GM12878 (cell line): ENCODE results near the gene CDH15. TPM values are rescaled to one million over a fixed set of nuclear protein-coding genes. Genes with fewer than 3 reads are reported as not detected.

Experiments used
- ATAC-seq: fragments of 200-7000 bp; cut with Tn5 transposase; 3 replicates; pipeline ENCODE4 v1.9.1; 2020; ENCODE audit warnings: mild to moderate bottlenecking, moderate library complexity
- BruUV-seq: library from RNA; stranded (reverse); fragments of 400-500 nt; replicated peaks from 2 replicates; lab custom pipeline; 2021; lab: Mats Ljungman, UMichigan
- CTCF ChIA-PET: fragments of 300-600 bp; sonication (Branson Sonifier 250); formaldehyde crosslinking; extraction: SDS; loops from one replicate; lab custom pipeline; 2021; ENCODE audit warnings: inconsistent platforms; lab: Yijun Ruan, JAX
- POLR2A ChIA-PET: fragments of 350-600 bp; formaldehyde crosslinking; extraction: SDS; loops from one replicate; lab custom pipeline; 2021; ENCODE audit warnings: inconsistent platforms; lab: Charles Lee
- RAD21 ChIA-PET: fragments of 300-600 bp; sonication (Branson Sonifier 250); formaldehyde crosslinking; loops from one replicate; lab custom pipeline; 2023; ENCODE audit warnings: antibody characterized with exemption; ENCODE audit not compliant: unreplicated experiment; lab: Charles Lee
- SMC1A ChIA-PET: fragments of 300-600 bp; sonication (Branson Sonifier 250); formaldehyde crosslinking; loops from one replicate; lab custom pipeline; 2023; ENCODE audit not compliant: unreplicated experiment, uncharacterized antibody; lab: Charles Lee
- DNase-seq: peaks from one replicate; pipeline ENCODE4 v3.0.0-alpha.2; 2011; ENCODE audit warnings: low read depth, low spot score
- FAIRE-seq: peaks from 3 replicates; lab custom pipeline; 2011; peaks lifted over from hg19 to GRCh38; lab: Jason Lieb, UNC
- H2AFZ ChIP-seq: 2 replicates; pipeline ENCODE4 v1.6.0; 2011; ENCODE audit warnings: low read depth, low read length, control low read depth; ENCODE audit not compliant: control insufficient read depth
- H3K27ac ChIP-seq: 2 replicates; pipeline ENCODE4 v1.5.1; 2011; ENCODE audit warnings: control low read depth; ENCODE audit not compliant: control insufficient read depth, insufficient read depth
- H3K27me3 ChIP-seq, 2 experiments: replicated peaks in 1 of 2; 2 replicates each; pipeline versions ENCODE4 v1.6.0 to v1.6.1; 2011; ENCODE audit warnings: low read length in 1 of 2; ENCODE audit not compliant: control insufficient read depth in 2 of 2, insufficient read depth in 2 of 2
- H3K36me3 ChIP-seq, 2 experiments: 2 replicates each; pipeline ENCODE4 v1.5.1; 2011; ENCODE audit warnings: low read length in 1 of 2; ENCODE audit not compliant: control insufficient read depth in 2 of 2, insufficient read depth in 2 of 2
- H3K4me1 ChIP-seq: 2 replicates; pipeline ENCODE4 v1.6.1; 2011; ENCODE audit warnings: mild to moderate bottlenecking, low read length, moderate library complexity, mixed read lengths; ENCODE audit not compliant: control insufficient read depth, insufficient read depth
- H3K4me2 ChIP-seq: 2 replicates; pipeline ENCODE4 v1.6.0; 2011; ENCODE audit warnings: control low read depth; ENCODE audit not compliant: control insufficient read depth, insufficient read depth
- H3K4me3 ChIP-seq: fragments of 200-600 bp; sonication (generic); 2 replicates; pipeline ENCODE4 v1.5.1; 2016
- H3K79me2 ChIP-seq: 2 replicates; pipeline ENCODE4 v1.6.0; 2011; ENCODE audit warnings: low read length; ENCODE audit not compliant: control insufficient read depth, insufficient read depth
- H3K9ac ChIP-seq: 2 replicates; pipeline ENCODE4 v1.8.0; 2011; ENCODE audit warnings: low read length, control low read depth, mixed read lengths; ENCODE audit not compliant: control insufficient read depth, insufficient read depth
- H3K9me3 ChIP-seq: replicated peaks from 3 replicates; pipeline ENCODE4 v1.5.1; 2011; ENCODE audit warnings: mild to moderate bottlenecking, low read length; ENCODE audit not compliant: control insufficient read depth, insufficient read depth
- H4K20me1 ChIP-seq: 2 replicates; pipeline ENCODE4 v1.6.0; 2011; ENCODE audit not compliant: control insufficient read depth, insufficient read depth
- CTCF ChIP-seq, 3 experiments: IDR thresholded peaks in 2 of 3; conservative IDR thresholded peaks in 1 of 3; 2 replicates each; pipeline ENCODE4 v1.5.1; 2011; ENCODE audit warnings: low read depth in 3 of 3, low read length in 3 of 3, mild to moderate bottlenecking in 3 of 3, control low read depth in 2 of 3, moderate library complexity in 2 of 3, inconsistent platforms in 1 of 3, mixed read lengths in 1 of 3; ENCODE audit not compliant: control insufficient read depth in 2 of 3, insufficient read depth in 1 of 3; ENCODE audit errors: extremely low read depth in 1 of 3
- KDM1A ChIP-seq: fragments of 200-600 bp; sonication (generic); IDR thresholded peaks from 2 replicates; pipeline ENCODE4 v1.6.1; 2016; ENCODE audit warnings: borderline replicate concordance
- STAT1 ChIP-seq: fragments of 450-650 bp; conservative IDR thresholded peaks from 2 replicates; pipeline ENCODE4 v1.6.1; 2014; ENCODE audit warnings: antibody characterized with exemption, mild to moderate bottlenecking
- WGBS: methylation state at CpG from one replicate; pipeline ENCODE4 v1.1.6; 2016; ENCODE audit warnings: low lambda C conversion rate; ENCODE audit not compliant: insufficient replicate concordance, insufficient coverage; ENCODE audit errors: missing lambda C conversion rate; 5-methylcytosine and 5-hydroxymethylcytosine counted together
- in situ Hi-C: fragments of 300-500 bp; cut with MboI; formaldehyde crosslinking; loops from 9 replicates; pipeline ENCODE4 v1.14.3; 2018; ENCODE audit warnings: mixed read lengths
- intact Hi-C: fragments of 100-400 bp; cut with micrococcal nuclease; formaldehyde crosslinking; loops from one replicate; pipeline ENCODE4 v1.14.2; 2022; ENCODE audit not compliant: unreplicated experiment
- polyA plus RNA-seq, 11 experiments: library from polyadenylated mRNA; depleted of rRNA in 4 of 11; unstranded in 6 of 11; stranded (reverse) in 5 of 11; fragments of >200 nt; fragmentation: Nextera tagmentation in 4 of 11; fragmentation: Illumina TruSeq in 1 of 11; extraction: Ambion mirVana in 4 of 11; extraction: Trizol in 1 of 11; gene quantifications; 1 replicate in 1 of 11; 2 replicates in 10 of 11; pipeline versions ENCODE4 v1.2.1 to v1.2.3, GENCODE V29; 2011 to 2016; ENCODE audit warnings: inconsistent platforms in 2 of 11, missing spikeins in 2 of 11, low read depth in 1 of 11
- total RNA-seq, 4 experiments: library from RNA; depleted of rRNA in 3 of 4; stranded (reverse); fragments of >200 nt in 3 of 4; fragmentation: Illumina TruSeq in 1 of 4; extraction: Trizol in 1 of 4; gene quantifications; 2 replicates each; pipeline versions ENCODE4 v1.2.1 to v1.2.3, GENCODE V29; 2013 to 2021

Gene CDH15
- total and polyA plus RNA-seq, 10 of the 15 experiments (the other 5 are each of a cell fraction or from before 2014, with no cell fraction given), result 0.02 to 0.06 TPM; not detected in 8

GRCh38 chr16:89132194-89133005 lies 39.1 kb upstream of the CDH15 start:
- Histone ChIP-seq H2AFZ (no peak overlapping the region), H3K27me3 (no peaks in the 10 kb centered on the region), H3K79me2 (no peaks in the 10 kb centered on the region; the same call in 1 of the 2 replicates), H3K9ac (no peak overlapping the region), H3K4me2 (no peak overlapping the region), H4K20me1 (no peaks in the 10 kb centered on the region), H3K9me3 (peaks cover 13% of the 10 kb centered on the region), H3K4me1 (0 out of 2 replicates have a peak, but pooled peaks cover 4% of the 10 kb centered on the region), H3K36me3 (peaks cover 17 to 23% of the 10 kb centered on the region in 2 experiments), H3K27ac (no peak overlapping the region), H3K4me3 (no peak overlapping the region)
- 88% methylated on average over 22 of the region's 22 CpGs for WGBS
- DNase-seq, result no peak
- in situ Hi-C loops, result no loop called here
- FAIRE-seq, result no peak
- ATAC-seq, result no peak
- intact Hi-C loops, result no loop called here
- 0 out of 6 replicates have a peak, but pooled peaks of 1 of the 3 experiments have one; percentile 4 for TF ChIP-seq CTCF (IDR thresholded peaks at IDR 0.05 in 2 of 3, conservative IDR thresholded peaks at IDR 0.05 in 1 of 3; ENCODE audit: control insufficient read depth in 2 of 3, extremely low read depth in 1 of 3, insufficient read depth in 1 of 3, low read depth in 3 of 3, low read length in 3 of 3)
- no peak for TF ChIP-seq KDM1A
- TF ChIP-seq STAT1, result no peak
- BruUV-seq, result no TSS peak
- SMC1A ChIA-PET, result no interaction called here
- CTCF ChIA-PET, result no interaction called here
- RAD21 ChIA-PET, result no interaction called here
- POLR2A ChIA-PET, result no interaction called here
